HG03196 (cell line): ENCODE data around the gene DNMT3L.

Experiments
- ATAC-seq: cut with Tn5 transposase; IDR thresholded peaks from one replicate; pipeline ENCODE4 v1.9.1; 2021; ENCODE audit not compliant: unreplicated experiment

DNMT3L gene

DNA sequence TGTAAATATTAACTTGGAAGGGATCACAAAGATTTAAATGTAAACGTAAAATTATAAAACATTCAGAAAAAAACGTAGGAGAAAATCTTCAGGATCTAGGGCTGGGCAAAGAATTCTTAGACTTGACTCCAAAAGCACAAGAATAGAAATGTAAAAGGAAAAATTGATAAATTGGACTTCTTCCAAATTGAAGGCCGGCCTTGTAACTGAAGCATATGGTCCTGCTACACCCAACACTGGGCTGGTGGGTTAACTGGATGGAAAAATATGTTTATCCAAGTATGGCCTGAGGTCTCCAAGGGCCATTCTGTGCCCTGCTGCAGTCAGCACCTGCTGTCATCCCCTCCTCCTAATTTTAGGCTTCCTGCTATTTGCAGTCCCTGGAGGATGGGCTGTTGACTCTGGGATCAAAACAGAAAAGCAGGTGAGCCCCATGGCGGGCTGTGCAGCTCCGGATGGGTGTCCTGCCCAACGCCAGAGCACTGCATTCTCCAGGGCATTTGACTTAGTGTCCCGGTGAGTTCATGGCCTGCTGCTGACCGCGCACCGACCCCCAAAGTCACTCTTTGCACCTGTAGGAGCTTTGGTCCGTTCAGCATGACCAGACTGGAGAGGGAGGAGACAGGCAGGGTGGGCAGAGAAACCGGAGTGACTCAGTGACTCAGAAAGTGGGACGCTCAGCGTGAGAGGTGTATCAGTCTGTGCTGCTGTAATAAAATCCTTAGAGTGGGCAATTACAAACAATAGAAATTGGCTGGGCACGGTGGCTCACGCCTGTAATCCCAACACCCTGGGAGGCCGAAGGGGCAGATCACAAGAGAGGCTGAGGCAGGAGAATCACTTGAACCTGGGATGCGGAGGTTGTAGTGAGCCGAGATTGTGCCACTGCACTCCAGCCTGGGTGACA, 17.9 kb upstream of the DNMT3L start:
- ATAC-seq: no peak

DNA sequence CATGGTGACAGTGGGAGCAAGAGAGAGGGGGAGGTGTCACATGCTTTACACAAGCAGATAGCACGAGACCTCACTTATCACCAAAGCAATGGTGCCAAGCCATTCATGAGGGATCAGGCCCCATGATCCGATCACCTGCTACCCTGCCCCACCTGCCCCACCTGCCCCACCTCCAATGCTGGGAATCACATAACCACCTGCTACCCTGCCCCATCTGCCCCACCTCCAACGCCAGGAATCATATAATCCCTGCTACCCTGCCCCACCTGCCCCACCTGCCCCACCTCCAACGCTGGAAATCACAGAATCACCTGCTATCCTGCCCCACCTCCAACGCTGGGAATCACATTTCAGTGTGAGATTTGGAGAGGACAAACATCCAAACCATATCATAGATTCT, 13.3 kb upstream of the DNMT3L start:
- ATAC-seq: no peak

DNA sequence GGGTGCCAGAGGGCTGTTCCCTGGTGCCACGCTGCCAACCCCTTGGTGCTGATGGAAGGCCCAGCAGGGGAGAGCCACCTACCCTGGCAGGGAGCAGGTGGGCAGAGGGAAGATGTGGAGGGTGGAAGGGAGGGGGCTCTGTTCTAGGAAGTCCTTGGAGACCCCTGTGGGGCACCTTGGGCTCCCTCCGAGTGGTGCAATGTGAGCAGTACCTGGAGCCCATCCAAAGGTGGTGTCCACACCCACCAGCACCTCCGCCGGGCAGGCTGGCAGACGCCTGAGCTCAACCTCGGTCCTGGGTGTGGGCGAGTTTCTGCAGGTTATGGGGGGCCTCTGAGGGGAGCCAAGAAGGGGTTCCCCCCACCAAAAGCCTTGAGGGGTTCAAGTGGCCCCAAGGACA, 11.3 kb upstream of the DNMT3L start:
- no peak for ATAC-seq

DNA sequence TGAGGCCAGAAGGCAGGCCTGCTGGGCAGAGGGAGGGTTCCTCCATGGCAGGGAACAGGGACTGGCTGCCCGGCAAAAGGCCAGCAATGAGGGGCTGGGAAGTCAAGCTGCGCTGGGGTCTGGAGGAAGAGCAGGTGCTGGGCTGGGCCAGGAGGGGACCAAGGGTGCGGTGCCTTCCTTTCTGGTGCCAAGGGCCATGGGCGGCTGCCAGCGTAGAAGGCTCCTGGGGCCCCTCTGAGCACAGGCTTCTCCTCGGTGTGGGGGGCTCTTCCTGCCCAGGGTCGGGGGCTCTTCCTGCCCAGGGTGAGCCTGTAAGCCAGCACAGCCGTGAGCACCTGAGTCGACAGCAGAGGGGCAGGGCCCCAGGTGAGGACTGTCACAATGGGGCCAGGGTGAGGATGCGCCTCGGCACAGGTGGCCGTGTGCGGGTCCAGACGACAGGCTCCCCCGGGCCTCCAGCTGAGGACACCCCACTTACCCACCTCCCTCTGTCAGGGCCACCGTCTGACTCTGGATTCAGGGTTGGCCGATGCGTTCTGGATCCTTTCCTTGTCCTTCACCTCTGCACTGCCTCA, 10.7 kb upstream of the DNMT3L start:
- no peak for ATAC-seq

DNA sequence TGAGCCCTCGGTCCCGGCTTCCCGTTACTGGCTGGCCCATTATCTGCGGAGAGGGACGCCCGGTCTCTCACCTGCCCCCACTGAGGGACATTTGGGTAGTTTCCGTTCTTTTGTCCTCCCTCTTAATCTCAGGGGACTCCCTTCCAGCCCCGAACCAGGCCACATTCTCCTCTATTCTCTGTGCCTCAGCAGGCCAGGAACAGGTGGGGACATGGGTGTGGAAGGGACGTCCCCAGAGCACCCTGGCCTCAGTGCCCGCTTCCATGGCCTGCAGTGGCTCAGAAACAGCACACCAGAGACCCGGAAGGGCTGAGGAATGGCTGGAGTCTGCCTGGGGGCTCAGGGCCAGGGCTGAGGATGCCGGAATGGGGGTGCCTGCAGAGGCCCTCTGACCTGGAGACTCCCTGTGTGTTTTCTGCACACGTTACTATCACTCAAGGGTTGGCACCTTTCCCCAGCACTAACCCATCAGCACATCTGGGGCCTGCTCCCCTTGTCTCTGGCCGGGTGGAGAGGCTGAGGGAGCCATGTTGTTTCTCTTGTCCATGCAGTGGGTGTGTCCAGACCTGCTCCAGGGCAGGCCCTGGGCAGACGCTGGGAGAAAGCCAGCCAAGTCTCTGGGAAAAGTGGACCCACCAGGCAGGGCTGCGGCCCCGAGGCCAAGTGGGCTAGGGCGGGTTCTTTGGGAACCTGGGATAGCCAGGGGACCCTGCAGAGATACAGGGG, 10.0 kb upstream of the DNMT3L start:
- no peak for ATAC-seq

DNA sequence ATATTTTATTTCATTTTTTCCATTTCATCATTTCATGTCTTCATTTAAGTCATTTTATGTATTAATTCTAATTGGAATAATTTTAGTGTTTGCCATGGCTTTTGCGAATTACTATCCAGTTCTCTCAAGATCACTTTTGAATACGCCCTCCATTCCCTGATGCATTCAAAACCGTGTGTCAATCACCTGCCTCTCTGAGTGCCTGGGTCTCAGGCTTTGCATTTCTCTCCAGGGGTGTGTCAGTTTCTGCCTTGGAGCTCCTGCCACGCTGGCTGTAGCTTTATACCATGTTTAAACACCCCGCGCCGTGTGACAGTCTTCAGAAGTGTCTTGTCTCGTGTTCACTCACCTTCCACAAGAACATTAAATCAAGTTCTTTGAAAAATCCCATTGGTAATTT, 7.4 kb upstream of the DNMT3L start:
- ATAC-seq: no peak

DNA sequence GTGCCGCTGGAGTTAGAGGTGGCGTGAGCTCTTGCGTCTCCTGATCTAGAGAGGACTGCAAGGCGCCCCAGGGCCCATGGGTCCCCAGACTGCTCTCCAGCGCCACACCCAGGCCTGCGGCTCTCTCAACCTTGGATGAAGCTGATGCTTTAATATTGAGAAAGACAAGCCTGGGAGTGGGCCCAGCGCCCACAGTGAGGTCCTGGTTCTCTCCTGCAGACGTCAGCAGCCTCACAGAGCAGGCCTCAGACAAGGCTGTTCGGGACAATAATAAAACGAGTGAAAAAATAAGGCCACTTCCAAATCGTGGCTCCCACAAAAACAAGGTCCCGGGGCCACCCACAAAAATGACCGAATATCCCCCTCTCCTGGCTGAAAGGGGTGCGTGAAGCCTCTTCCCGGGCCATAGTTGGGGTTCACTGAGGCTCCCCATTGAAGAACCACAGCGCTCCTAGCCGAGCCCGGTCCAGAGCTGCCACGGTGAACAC, 6.0 kb upstream of the DNMT3L start:
- ATAC-seq: no peak

DNA sequence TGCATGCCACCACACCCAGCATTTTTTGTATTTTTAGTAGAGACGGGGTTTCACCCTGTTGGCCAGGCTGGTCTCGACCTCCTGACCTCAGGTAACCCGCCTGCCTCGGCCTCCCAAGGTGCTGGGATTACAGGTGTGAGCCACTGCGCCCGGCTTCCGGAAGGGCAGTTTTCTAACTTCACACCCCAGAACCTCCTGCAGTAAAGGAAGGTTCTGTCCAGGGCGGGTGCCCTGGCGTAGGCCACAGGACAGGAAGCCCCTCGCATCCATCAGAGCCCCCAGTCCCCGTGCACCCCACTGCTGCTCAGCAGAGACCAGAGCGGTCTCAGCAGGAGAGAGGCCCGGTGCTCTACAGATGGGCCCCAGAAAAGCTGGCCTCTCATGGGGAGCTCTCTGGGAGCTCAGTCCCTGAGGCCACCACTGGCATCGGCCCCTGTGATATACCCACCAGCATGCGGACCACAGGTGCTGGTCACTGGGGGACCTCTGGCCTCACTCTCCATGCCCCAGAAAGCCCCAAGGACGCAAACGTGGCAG, 4.1 kb upstream of the DNMT3L start:
- ATAC-seq: no peak

DNA sequence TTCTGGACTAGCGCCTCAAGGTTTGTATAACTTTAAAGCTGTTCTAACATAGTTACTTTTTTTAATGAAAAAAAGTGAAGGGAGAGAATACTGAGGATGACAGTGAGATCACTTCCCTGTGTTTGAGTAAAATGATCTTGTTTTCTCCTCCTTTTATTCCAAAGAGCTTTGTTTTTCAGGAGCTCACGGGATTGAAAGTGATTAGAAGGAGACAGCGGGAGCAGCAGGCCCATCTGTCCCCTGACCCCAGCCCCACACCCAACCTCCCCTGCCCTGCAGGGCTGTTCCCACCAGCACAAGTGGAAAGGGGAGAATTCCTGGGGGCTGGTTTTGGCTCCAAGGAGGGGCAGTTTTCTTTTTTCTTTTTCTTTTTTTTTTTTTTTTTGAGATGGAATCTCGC, 2.1 kb upstream of the DNMT3L start:
- no peak for ATAC-seq

DNA sequence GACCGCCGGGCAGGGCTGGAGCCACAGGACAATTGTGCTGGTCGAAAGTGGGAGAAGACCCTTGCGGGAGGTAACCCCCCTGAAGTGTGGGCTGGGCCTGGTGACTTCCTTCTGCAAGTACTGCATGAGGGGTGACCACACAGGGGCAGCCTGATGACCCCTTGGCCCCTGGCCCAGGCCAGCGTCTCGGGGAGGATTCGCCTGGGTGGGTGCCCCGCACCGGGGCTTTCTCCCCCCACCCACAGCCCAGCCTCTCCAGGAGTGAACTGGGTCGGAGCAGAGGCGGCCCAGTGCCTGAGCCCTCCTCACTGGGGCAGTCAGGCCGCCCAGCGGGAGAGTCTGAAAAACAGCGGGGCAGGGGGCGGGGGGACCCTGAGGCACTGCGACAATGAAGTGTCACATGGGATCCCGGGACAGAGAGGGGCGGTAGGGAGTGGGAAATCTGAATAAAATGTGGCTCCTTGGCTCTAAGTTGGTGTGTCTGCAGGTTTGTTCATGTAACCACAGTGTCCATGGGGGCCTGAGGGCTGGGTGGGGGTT, 1.6 kb upstream of the DNMT3L start:
- no peak for ATAC-seq

DNA sequence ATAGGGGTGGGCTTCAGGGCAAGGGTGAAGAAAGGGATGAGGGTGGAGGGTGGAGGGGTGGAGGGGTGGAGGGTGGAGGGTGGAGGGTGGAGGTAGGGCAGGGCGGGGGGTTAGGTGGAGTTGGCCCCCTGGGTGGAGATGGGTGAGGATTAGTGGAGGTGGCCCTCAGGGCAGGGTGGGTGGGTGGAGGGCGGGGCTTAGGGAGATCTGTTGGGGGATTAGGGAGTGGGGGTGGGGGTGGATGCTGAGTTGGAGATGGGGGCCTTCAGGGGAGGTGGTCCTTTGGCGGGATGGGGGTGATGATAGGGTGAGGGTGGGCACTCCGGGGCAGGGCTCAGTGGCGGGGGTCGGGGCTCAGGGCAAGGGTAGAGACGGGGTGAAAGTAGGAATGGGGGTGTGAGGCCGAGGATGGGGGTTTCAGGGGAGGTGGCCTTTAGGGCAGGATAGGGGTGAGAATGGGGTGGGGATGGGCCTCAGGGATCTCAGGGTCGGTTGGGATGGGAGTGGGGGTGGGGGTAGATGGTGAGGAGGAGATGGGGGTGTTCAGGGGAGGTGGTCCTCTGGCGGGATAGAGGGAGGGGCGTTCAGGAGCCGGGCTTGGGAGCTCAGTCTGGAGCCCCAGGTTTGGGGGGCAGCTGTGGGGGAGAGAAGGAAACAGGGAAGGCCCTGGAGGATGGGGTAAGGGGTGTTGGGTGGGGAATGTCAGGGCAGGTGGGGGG, 800 bp upstream of the DNMT3L start:
- ATAC-seq: no peak

DNA sequence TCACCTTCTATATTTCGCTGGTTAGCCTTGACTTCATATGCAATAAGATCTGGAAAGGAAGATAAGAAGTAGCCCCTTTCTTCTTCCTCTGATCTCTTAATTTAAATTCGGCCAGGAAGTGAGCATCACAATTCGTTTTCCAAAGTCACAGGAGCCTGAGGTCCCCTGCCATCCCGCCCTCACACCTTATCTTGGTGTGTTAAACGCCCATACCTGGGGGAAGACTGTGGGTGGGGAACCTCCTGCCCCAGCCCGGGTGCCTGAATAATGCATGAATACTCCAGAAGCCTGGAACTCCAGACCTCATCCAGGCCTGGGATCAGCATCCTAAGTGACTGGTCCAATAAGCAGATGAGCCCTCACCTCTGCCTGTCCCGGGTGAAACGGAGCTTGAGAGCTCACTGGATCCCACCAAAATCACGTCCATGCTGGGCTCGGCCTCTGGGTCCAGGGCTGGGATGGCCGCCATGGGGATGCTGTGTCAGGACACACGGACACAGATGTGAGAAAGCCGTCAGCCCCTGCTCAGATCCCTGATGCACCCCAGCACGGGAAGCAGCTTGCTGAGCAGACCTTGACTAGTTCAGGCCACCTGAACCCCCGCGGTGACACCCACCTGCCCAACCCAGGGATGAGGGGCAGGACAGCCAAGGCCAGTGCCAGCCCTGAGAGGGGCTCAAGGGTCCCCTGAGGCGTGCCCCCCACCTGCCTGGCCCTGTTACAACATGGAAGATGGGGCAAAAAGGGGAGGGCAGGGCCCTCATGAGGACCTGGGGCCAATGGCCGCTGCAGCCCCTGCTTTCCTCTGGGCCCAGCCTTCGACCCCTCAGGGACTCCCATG, 686 bp downstream of the DNMT3L start:
- no peak for ATAC-seq

DNA sequence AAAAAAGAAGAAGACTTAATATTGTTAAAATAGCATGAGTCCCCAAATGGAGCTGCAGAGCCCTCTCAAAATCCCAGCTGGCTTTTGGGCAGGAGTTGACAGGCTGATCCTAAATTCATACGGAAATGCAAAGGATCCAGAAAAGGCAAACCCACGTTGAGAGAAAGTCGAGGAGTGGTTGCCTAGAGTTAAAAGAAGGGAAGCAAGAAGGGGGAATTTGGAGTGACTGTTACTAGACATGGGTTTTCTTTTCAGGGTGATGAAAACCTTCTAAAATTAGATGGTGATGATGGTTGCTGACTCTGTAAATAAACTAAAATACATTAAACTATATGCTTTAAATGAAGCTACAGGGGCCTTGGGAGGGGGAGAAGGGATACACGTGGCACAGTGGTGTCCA, 1.6 kb downstream of the DNMT3L start:
- no peak for ATAC-seq

DNA sequence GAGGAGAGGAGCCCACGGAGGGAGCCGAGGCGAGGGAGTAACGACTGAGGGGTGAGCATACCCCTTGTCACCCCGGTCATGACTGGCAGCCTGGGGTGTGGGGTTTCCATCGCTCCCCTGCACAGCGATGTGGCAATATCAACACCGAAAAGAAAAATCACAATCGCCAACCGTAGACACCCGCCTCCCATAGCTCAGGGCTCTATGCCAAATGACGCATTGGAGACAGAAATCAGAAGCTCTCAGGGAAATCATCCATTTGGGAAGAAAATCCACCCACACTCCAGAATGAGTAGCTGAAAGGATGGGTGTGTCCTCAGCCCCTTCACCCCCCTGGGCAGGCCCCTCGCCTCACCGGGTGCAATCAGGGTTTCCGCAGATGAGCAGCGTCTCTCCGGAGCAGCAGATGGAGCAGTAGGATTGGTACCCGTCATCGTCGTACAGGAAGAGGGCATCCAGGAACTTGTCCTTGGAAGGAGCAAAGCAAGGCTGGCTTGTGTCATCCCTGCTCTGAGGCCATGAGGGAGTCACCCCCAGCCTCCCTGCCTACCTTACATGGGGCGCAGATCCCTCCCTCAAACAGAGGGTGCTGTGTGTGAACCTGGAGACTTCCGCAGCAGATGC, 2.5 kb downstream of the DNMT3L start:
- ATAC-seq: no peak

DNA sequence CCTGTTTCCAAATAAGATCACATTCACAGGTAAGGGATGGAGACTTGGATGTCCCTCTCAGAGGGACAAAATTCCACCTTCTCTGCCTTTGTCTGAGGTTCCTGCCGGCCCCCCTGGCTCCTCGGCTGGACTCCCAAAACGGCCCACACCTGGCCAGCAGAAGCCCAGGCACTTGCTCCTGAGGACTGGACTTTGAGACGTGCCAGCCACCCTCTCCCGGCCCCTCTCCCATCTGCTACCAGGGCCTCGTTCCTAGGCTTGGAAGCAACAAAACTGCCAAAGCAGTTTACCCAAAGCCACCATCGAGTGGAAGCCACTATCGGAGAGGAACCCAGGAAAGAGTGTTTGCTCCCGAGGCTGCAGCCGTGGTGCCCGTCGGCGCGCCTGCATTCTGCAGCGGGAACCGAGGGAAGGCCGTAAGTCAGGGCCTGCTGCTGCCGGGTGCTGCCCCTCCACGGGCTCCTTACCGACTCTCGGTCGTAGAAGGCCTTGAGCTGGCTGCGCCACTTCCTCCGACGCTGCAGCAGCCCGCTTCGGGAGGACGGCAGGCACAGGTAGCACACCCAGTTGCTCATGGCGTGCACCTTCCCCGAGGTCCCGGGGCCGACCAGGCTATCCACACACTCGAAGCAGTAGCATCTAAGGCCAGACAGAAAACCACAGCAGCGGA, 3.5 kb downstream of the DNMT3L start:
- no peak for ATAC-seq

DNA sequence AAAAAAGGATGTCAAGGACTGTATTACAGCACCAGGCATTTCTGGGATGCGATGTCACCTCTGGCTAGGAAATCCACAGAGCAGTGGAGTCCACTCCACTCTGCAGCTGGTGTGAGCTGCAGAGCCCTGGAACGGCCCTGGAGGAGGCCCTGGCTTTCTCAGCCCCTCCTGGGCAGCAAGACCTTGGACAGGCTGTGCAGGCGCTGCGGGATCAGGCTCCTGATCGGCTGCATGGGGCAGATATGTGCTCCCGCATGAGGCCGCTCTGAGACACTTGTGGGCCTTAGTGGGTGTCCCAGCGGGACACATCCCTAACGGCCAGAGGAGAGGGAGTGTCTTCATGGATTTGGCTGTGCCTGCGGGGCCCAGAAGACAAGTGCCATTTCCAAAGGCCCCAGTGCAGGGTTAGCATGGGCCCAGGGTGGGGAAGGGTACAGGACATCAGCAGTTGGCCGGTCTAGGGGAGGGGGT, 6.2 kb downstream of the DNMT3L start:
- ATAC-seq: no peak

DNA sequence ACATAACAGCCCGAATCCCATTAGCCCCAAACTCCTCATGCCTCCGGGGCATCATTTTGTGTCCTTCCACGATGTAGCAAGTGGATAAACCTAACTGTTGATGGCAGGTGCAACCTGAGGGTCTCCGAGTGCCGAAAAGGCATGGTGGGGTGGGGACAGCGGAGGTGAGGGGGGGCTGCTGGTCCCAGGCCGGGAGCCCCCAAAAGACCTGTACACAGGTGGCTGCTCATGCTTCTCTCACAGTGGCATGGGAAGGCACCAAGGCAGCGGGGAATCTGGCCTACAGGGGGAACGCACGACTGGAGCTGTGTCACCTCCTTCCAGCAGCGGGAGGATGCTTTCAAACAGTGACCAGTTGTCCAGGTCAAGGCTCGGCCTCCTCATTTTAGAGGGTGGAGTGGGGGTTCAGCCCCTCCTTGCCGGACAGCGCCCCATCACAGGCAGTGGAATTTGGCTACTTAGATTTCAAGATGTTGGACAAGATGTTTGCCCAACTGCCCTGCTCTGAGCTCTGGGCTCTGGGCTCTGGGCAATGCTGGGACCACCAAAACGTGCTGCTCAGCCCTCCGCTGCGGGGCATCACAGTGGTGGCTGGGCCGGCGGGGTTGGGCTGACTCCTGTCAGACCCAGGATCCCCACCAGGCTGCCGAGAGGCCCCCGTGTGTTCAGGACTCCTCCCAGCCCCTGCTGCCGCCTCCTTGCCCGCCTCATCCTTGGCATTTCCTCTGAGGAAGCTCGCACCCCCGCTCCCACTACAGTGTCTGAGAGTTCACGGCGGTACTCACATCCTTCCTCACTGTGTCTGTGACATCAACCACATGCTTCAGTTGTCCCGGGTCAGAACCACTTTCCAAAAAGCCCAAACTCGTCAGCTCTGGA, 7.6 kb downstream of the DNMT3L start:
- no peak for ATAC-seq
